Measurements from ENCODE around the gene TRABD2B.

Gene TRABD2B

GRCh38 chr1:48036710-48037355 lies 39.6 kb upstream of the TRABD2B start:
- DNase-seq (no peak), ATAC-seq (ENCODE audit: insufficient read depth, low read depth) (no peak)
- TF ChIP-seq EZH2 (IDR thresholded peaks at IDR 0.05; ENCODE audit: borderline replicate concordance, low read depth, low read length, severe bottlenecking) = no peak
- TF ChIP-seq, protein P1, sequence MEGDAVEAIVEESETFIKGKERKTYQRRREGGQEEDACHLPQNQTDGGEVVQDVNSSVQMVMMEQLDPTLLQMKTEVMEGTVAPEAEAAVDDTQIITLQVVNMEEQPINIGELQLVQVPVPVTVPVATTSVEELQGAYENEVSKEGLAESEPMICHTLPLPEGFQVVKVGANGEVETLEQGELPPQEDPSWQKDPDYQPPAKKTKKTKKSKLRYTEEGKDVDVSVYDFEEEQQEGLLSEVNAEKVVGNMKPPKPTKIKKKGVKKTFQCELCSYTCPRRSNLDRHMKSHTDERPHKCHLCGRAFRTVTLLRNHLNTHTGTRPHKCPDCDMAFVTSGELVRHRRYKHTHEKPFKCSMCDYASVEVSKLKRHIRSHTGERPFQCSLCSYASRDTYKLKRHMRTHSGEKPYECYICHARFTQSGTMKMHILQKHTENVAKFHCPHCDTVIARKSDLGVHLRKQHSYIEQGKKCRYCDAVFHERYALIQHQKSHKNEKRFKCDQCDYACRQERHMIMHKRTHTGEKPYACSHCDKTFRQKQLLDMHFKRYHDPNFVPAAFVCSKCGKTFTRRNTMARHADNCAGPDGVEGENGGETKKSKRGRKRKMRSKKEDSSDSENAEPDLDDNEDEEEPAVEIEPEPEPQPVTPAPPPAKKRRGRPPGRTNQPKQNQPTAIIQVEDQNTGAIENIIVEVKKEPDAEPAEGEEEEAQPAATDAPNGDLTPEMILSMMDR (IDR thresholded peaks at IDR 0.05; ENCODE audit: borderline replicate concordance, extremely low read depth, low read length, poor library complexity, severe bottlenecking) = no peak
- H3K4me2 ChIP-seq (ENCODE audit: insufficient read depth, low read length) = no peak overlapping the region
- H3K9ac ChIP-seq (ENCODE audit: low read depth, low read length) = no peak overlapping the region
- H3K79me2 ChIP-seq (ENCODE audit: insufficient read depth, low read length) = no peaks in the 10 kb centered on the region
- no peak overlapping the region for H3K27ac ChIP-seq (ENCODE audit: low read length)
- no peaks in the 10 kb centered on the region for H3K9me3 ChIP-seq (ENCODE audit: insufficient read depth, low read length, severe bottlenecking)
- H3K4me3 ChIP-seq (ENCODE audit: low read depth in 1 of 2, low read length in 2 of 2) = no peak overlapping the region
- no peaks in the 10 kb centered on the region for H3K4me1 ChIP-seq (ENCODE audit: insufficient read depth, low read length)
- H3K27me3 ChIP-seq (ENCODE audit: insufficient read depth, low read length, poor library complexity) = no peaks in the 10 kb centered on the region
- H4K20me1 ChIP-seq (ENCODE audit: insufficient read depth, low read length) = no peaks in the 10 kb centered on the region
- no peaks in the 10 kb centered on the region for H3K36me3 ChIP-seq (ENCODE audit: insufficient read depth, low read length)
- no peak overlapping the region for H2AFZ ChIP-seq (ENCODE audit: low read depth, low read length)

- Histone ChIP-seq H4K20me1 (ENCODE audit: insufficient read depth, low read length) (no peaks in the 10 kb centered on the region), H3K9me3 (ENCODE audit: insufficient read depth, low read length, severe bottlenecking) (no peaks in the 10 kb centered on the region), H3K4me1 (ENCODE audit: insufficient read depth, low read length) (no peaks in the 10 kb centered on the region), H3K79me2 (ENCODE audit: insufficient read depth, low read length) (no peaks in the 10 kb centered on the region), H3K9ac (ENCODE audit: low read depth, low read length) (no peak overlapping the region), H3K4me2 (ENCODE audit: insufficient read depth, low read length) (no peak overlapping the region), H3K36me3 (ENCODE audit: insufficient read depth, low read length) (no peaks in the 10 kb centered on the region), H3K27ac (ENCODE audit: low read length) (no peak overlapping the region), H3K27me3 (ENCODE audit: insufficient read depth, low read length, poor library complexity) (no peaks in the 10 kb centered on the region), H2AFZ (ENCODE audit: low read depth, low read length) (no peak overlapping the region), H3K4me3 (ENCODE audit: low read depth in 1 of 2, low read length in 2 of 2) (no peak overlapping the region)
- TF ChIP-seq EZH2 (IDR thresholded peaks at IDR 0.05; ENCODE audit: borderline replicate concordance, low read depth, low read length, severe bottlenecking) = no peak
- TF ChIP-seq, protein P1 (IDR thresholded peaks at IDR 0.05; ENCODE audit: borderline replicate concordance, extremely low read depth, low read length, poor library complexity, severe bottlenecking) = no peak
- ATAC-seq (ENCODE audit: insufficient read depth, low read depth) = no peak
- DNase-seq = no peak
These were observed 38.4 kb upstream of the TRABD2B start for GRCh38 chr1:48035371-48036141.

DNA sequence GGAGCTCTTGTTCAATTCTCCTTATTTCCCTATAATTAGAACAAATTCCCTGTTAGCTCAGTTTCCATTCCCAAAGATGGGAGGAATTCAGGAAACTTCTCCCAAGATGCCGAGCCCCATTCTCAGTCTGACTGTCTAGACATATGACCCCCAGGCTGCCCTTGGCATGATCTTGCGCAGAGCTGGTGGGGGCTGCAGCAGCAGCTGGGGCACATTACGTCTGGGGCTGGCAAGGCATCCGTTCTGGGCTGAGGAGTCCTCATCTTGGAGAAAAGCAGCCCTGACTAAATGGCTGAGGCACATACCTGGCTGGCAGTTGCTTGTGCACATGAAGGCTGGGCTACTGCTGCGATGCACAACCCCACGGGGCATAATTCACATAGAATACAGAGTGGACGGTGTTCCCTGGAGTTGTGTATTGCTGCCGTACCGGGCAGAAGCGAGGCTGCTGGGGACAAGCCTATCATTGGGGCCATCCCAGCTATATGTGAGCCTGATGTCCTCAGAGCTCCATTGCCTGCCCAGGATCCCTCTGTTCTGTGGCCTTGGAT lies 36.4 kb upstream of the TRABD2B start:
- no peak for TF ChIP-seq EZH2 (IDR thresholded peaks at IDR 0.05; ENCODE audit: borderline replicate concordance, low read depth, low read length, severe bottlenecking)
- TF ChIP-seq, protein P1 (IDR thresholded peaks at IDR 0.05; ENCODE audit: borderline replicate concordance, extremely low read depth, low read length, poor library complexity, severe bottlenecking) = no peak
- DNase-seq = no peak
- H3K27ac ChIP-seq (ENCODE audit: low read length) = no peak overlapping the region
- no peaks in the 10 kb centered on the region for H4K20me1 ChIP-seq (ENCODE audit: insufficient read depth, low read length)
- H3K36me3 ChIP-seq (ENCODE audit: insufficient read depth, low read length) = no peaks in the 10 kb centered on the region
- no peak overlapping the region for H2AFZ ChIP-seq (ENCODE audit: low read depth, low read length)
- no peak overlapping the region for H3K9ac ChIP-seq (ENCODE audit: low read depth, low read length)
- no peak for ATAC-seq (ENCODE audit: insufficient read depth, low read depth)
- H3K79me2 ChIP-seq (ENCODE audit: insufficient read depth, low read length) = no peaks in the 10 kb centered on the region
- H3K4me3 ChIP-seq (ENCODE audit: low read depth in 1 of 2, low read length in 2 of 2) = no peak overlapping the region
- no peaks in the 10 kb centered on the region for H3K4me1 ChIP-seq (ENCODE audit: insufficient read depth, low read length)
- no peak overlapping the region for H3K4me2 ChIP-seq (ENCODE audit: insufficient read depth, low read length)
- no peaks in the 10 kb centered on the region for H3K27me3 ChIP-seq (ENCODE audit: insufficient read depth, low read length, poor library complexity)
- H3K9me3 ChIP-seq (ENCODE audit: insufficient read depth, low read length, severe bottlenecking) = no peaks in the 10 kb centered on the region

Measured in DND-41 (cell line).